SU-DHL-6 (cell line): Measurements from ENCODE around the gene OR2T8.
"Not testable (repeated sequence)": the region's sequence is repeated elsewhere in the genome, so short reads cannot be mapped to it uniquely, and the experiment has no call there.

Source experiments
- H2AFZ ChIP-seq: fragments of 200-600 bp; sonication (generic); 2 replicates; pipeline ENCODE4 v1.6.1; 2014; ENCODE audit warnings: low read depth, mild to moderate bottlenecking, moderate library complexity, mixed read lengths, antibody characterized with exemption, low read length; ENCODE audit not compliant: severe bottlenecking
- H3F3A ChIP-seq: fragments of 200-600 bp; shearing (Covaris generic); 2 replicates; pipeline ENCODE4 v1.6.0; 2016; ENCODE audit warnings: antibody characterized with exemption, mild to moderate bottlenecking; ENCODE audit not compliant: insufficient read depth
- H3K27ac ChIP-seq: fragments of 200-600 bp; sonication (generic); 2 replicates; pipeline ENCODE4 v1.5.1; 2016; ENCODE audit warnings: low read depth, mild to moderate bottlenecking, low read length, moderate library complexity, mixed read lengths
- H3K27me3 ChIP-seq: fragments of 200-600 bp; sonication (generic), shearing (Covaris generic); 2 replicates; pipeline ENCODE4 v1.6.0; 2014; ENCODE audit warnings: mild to moderate bottlenecking, low read length
- H3K36me3 ChIP-seq: fragments of 200-600 bp; sonication (generic); 2 replicates; pipeline ENCODE4 v1.6.1; 2014; ENCODE audit warnings: mild to moderate bottlenecking, low read length, mixed read lengths
- H3K4me2 ChIP-seq: fragments of 300-600, 200-600 bp; shearing (Covaris generic), sonication (generic); 2 replicates; pipeline ENCODE4 v1.6.0; 2014; ENCODE audit warnings: low read length, low read depth, mild to moderate bottlenecking; ENCODE audit not compliant: poor library complexity, severe bottlenecking
- H3K4me3 ChIP-seq: fragments of 200-600 bp; sonication (generic); 2 replicates; pipeline ENCODE4 v1.5.1; 2014; ENCODE audit warnings: antibody characterized with exemption, low read length, mild to moderate bottlenecking, mixed read lengths; ENCODE audit not compliant: insufficient read depth, poor library complexity, severe bottlenecking
- H3K79me2 ChIP-seq: fragments of 200-600 bp; sonication (generic); 2 replicates; pipeline ENCODE4 v1.6.1; 2014; ENCODE audit warnings: mild to moderate bottlenecking, low read length, moderate library complexity; ENCODE audit not compliant: insufficient read depth
- H3K9ac ChIP-seq: fragments of 200-600 bp; sonication (generic); 2 replicates; pipeline ENCODE4 v1.7.0; 2014; ENCODE audit warnings: mild to moderate bottlenecking, low read length
- H3K9me2 ChIP-seq: fragments of 200-600 bp; sonication (generic); replicated peaks from 2 replicates; pipeline ENCODE4 v1.6.1; 2014; ENCODE audit warnings: low read length; ENCODE audit not compliant: insufficient read depth
- H3K9me3 ChIP-seq: fragments of 200-600 bp; sonication (generic); 2 replicates; pipeline ENCODE4 v1.6.1; 2014; ENCODE audit warnings: low read length, mixed read lengths; ENCODE audit not compliant: insufficient read depth
- H4K20me1 ChIP-seq: fragments of 200-600 bp; sonication (generic); 2 replicates; pipeline ENCODE4 v1.6.1; 2014; ENCODE audit warnings: low read depth, mild to moderate bottlenecking, antibody characterized with exemption, low read length, moderate library complexity, mixed read lengths
- CTCF ChIP-seq: fragments of 200-600 bp; sonication (generic); IDR thresholded peaks from one replicate; pipeline ENCODE4 v1.5.1; 2017; ENCODE audit warnings: antibody characterized with exemption, mild to moderate bottlenecking, low read length, moderate library complexity; ENCODE audit not compliant: insufficient read depth, poor library complexity, severe bottlenecking
- EZH2phosphoT487 ChIP-seq: fragments of 200-600 bp; sonication (generic), shearing (Covaris generic); conservative IDR thresholded peaks from 2 replicates; pipeline ENCODE4 v1.6.1; 2018; ENCODE audit warnings: mild to moderate bottlenecking, antibody characterized with exemption, low read length, moderate library complexity, mixed read lengths

Gene OR2T8

GRCh38 chr1:247936415-247936814, 16.4 kb downstream of the OR2T8 start:
- no peaks in the 10 kb centered on the region for H3K36me3 ChIP-seq
- TF ChIP-seq CTCF (no peak), EZH2phosphoT487 (no peak)
- no peaks in the 10 kb centered on the region for H3F3A ChIP-seq
- no peak overlapping the region for H3K9ac ChIP-seq
- H2AFZ ChIP-seq: no peak overlapping the region
- H3K27me3 ChIP-seq: no peaks in the 10 kb centered on the region
- H3K4me3 ChIP-seq: no peak overlapping the region
- H3K79me2 ChIP-seq: no peaks in the 10 kb centered on the region
- no peak overlapping the region for H3K27ac ChIP-seq
- H3K9me3 ChIP-seq: no peaks in the 10 kb centered on the region
- H3K9me2 ChIP-seq: no peaks in the 10 kb centered on the region
- H4K20me1 ChIP-seq: no peaks in the 10 kb centered on the region
- no peak overlapping the region for H3K4me2 ChIP-seq

- H3K4me2 ChIP-seq: peak overlapping the region; percentile 39
- H3K9ac ChIP-seq, H3K9me2 ChIP-seq, H3K36me3 ChIP-seq, H3F3A ChIP-seq, H3K4me3 ChIP-seq, H2AFZ ChIP-seq, H4K20me1 ChIP-seq, H3K27ac ChIP-seq, H3K79me2 ChIP-seq, H3K27me3 ChIP-seq, H3K9me3 ChIP-seq: not testable (repeated sequence)
- peak; percentile 79 for TF ChIP-seq CTCF
Measured at GRCh38 chr1:247936965-247937734, 17.1 kb downstream of the OR2T8 start.

DNA sequence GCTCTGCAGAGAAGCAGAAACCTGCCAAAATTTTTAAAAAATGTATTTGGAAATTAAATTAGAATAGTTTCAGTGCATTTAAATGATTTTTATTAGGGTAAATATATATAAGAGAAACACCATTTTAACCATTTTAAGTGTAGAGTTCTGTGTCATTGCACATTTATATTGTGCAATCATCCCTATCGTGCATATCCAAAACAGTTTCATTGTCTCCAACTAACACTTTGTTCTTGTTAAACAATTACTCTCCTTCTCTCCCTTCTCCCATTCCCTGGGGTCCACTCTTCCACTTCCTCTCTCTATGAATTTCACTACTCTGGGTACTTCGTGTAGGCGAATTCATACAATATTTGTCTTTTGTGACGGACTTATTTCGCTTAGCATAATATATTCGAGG, 22.6 kb downstream of the OR2T8 start:
- no peak overlapping the region for H3K9ac ChIP-seq
- no peaks in the 10 kb centered on the region for H4K20me1 ChIP-seq
- H3K9me3 ChIP-seq: no peaks in the 10 kb centered on the region
- H3K36me3 ChIP-seq: no peaks in the 10 kb centered on the region
- H3K27me3 ChIP-seq: no peaks in the 10 kb centered on the region
- H3K79me2 ChIP-seq: no peaks in the 10 kb centered on the region
- H3K9me2 ChIP-seq: no peaks in the 10 kb centered on the region
- TF ChIP-seq CTCF: no peak
- TF ChIP-seq EZH2phosphoT487: no peak
- H3K4me3 ChIP-seq: no peak overlapping the region
- no peaks in the 10 kb centered on the region for H3F3A ChIP-seq
- H3K4me2 ChIP-seq: no peak overlapping the region
- H2AFZ ChIP-seq: no peak overlapping the region
- no peak overlapping the region for H3K27ac ChIP-seq
